CD4-positive, alpha-beta T cell treated with Interleukin-12 subunit alpha and Interleukin-12 subunit beta, for 1 hour (primary cell): ENCODE results near the gene GRID1.
"Not testable (repeated sequence)": the region's sequence is repeated elsewhere in the genome, so short reads cannot be mapped to it uniquely, and the experiment has no call there.

ENCODE experiments used
- DNase-seq: peaks from one replicate; pipeline ENCODE4 v3.0.0-alpha.2; 2020

The GRID1 gene

GRCh38 chr10:85888004-85888403 is 478.6 kb downstream of the GRID1 start:
- DNase-seq, result no peak

GRCh38 chr10:85874208-85874607 is 492.4 kb downstream of the GRID1 start:
- no peak for DNase-seq

GRCh38 chr10:85873063-85873462 is 493.5 kb downstream of the GRID1 start:
- no peak for DNase-seq

GRCh38 chr10:85868627-85869499 is 497.7 kb downstream of the GRID1 start:
- no peak for DNase-seq

- DNase-seq, result no peak
Measured at GRCh38 chr10:85864868-85865526, 501.6 kb downstream of the GRID1 start.

GRCh38 chr10:85864173-85864549 is 502.4 kb downstream of the GRID1 start:
- DNase-seq, result no peak

GRCh38 chr10:85863301-85864172 is 503.1 kb downstream of the GRID1 start:
- no peak for DNase-seq

- DNase-seq, result no peak
Measured at GRCh38 chr10:85862771-85863170, 503.8 kb downstream of the GRID1 start.

GRCh38 chr10:85861513-85862197 is 504.9 kb downstream of the GRID1 start:
- DNase-seq, result no peak

- DNase-seq, result no peak
Measured at GRCh38 chr10:85859859-85860258, 506.7 kb downstream of the GRID1 start.

- no peak for DNase-seq
Measured at GRCh38 chr10:85858776-85859515, 507.6 kb downstream of the GRID1 start.

GRCh38 chr10:85857791-85858190 is 508.8 kb downstream of the GRID1 start:
- no peak for DNase-seq

- DNase-seq, result no peak
Measured at GRCh38 chr10:85857305-85857704, 509.3 kb downstream of the GRID1 start.

- no peak for DNase-seq
Measured at GRCh38 chr10:85851934-85852333, 514.7 kb downstream of the GRID1 start.

- no peak for DNase-seq
Measured at GRCh38 chr10:85851325-85851724, 515.3 kb downstream of the GRID1 start.

- DNase-seq, result no peak
Measured at GRCh38 chr10:85850736-85851135, 515.9 kb downstream of the GRID1 start.

GRCh38 chr10:85849315-85849714 is 517.3 kb downstream of the GRID1 start:
- no peak for DNase-seq

GRCh38 chr10:85848756-85849155 is 517.8 kb downstream of the GRID1 start:
- DNase-seq, result no peak

GRCh38 chr10:85847085-85847484 is 519.5 kb downstream of the GRID1 start:
- DNase-seq, result no peak

- not testable (repeated sequence) for DNase-seq
Measured at GRCh38 chr10:85838660-85839059, 527.9 kb downstream of the GRID1 start.

GRCh38 chr10:85832988-85833387 is 533.6 kb downstream of the GRID1 start:
- no peak for DNase-seq

GRCh38 chr10:85831422-85831821 is 535.2 kb downstream of the GRID1 start:
- no peak for DNase-seq
